Thyroid gland (tissue), 4 donors: ENCODE measurements around the gene CD55. TPM values are rescaled to one million over a fixed set of nuclear protein-coding genes. Genes with fewer than 3 reads are reported as not detected.

Source experiments
- DNase-seq, 2 donors: peaks; one replicate each; pipeline ENCODE4 v3.0.0-alpha.2; 2019
- H3K27ac ChIP-seq, 3 donors: fragments of 200-600 bp; sonication (generic); 1 replicate in 2 of 3; 2 replicates in 1 of 3; pipeline ENCODE4 v1.5.1; 2016 to 2019; ENCODE audit warnings: mild to moderate bottlenecking in 1 of 3, moderate library complexity in 1 of 3
- H3K27me3 ChIP-seq: fragments of 200-600 bp; sonication (generic); one replicate; pipeline ENCODE4 v1.5.1; 2019
- H3K36me3 ChIP-seq, 2 donors: fragments of 200-600 bp; sonication (generic); one replicate each; pipeline ENCODE4 v1.5.1; 2016 to 2019
- H3K4me1 ChIP-seq, 2 donors: fragments of 200-600 bp; sonication (generic); one replicate each; pipeline ENCODE4 v1.5.1; 2017 to 2019
- H3K4me3 ChIP-seq, 3 donors: fragments of 200-600 bp; sonication (generic); replicated peaks in 1 of 3; 1 replicate in 2 of 3; 2 replicates in 1 of 3; pipeline ENCODE4 v1.5.1; 2016; ENCODE audit warnings: mild to moderate bottlenecking in 1 of 3
- H3K9me3 ChIP-seq: fragments of 200-600 bp; sonication (generic); one replicate; pipeline ENCODE4 v1.5.1; 2017
- POLR2A ChIP-seq, 2 donors: fragments of 450-650 bp; IDR thresholded peaks; one replicate each; pipeline ENCODE4 v1.6.1; 2017; ENCODE audit warnings: antibody characterized with exemption in 2 of 2, mild to moderate bottlenecking in 2 of 2, moderate library complexity in 1 of 2
- WGBS, 2 donors: methylation state at CpG; one replicate each; pipeline ENCODE4 v1.1.5; 2017; 5-methylcytosine and 5-hydroxymethylcytosine counted together
- intact Hi-C: fragments of 100-400 bp; cut with DNase I; formaldehyde crosslinking; loops from one replicate; pipeline ENCODE4 v1.15.1; 2023
- total RNA-seq, 4 donors: library from RNA; depleted of rRNA; stranded (reverse); fragments of >200 nt; gene quantifications; one replicate each; pipeline ENCODE4 v1.2.3, GENCODE V29; 2016
- TF ChIP-seq, protein P1 (sequence below), 6 experiments: fragments of 200-600 bp in 3 of 6; fragments of 450-650 bp in 3 of 6; sonication (generic) in 3 of 6; IDR thresholded peaks; one replicate each; pipeline ENCODE4 v1.5.1; 2016 to 2019; ENCODE audit warnings: antibody characterized with exemption in 6 of 6, mild to moderate bottlenecking in 2 of 6, inconsistent platforms in 1 of 6, moderate library complexity in 1 of 6

CD55 gene
- total RNA-seq, 4 donors from 2014 or later, result 29.7 to 61.9 (median 43.3) TPM

DNA sequence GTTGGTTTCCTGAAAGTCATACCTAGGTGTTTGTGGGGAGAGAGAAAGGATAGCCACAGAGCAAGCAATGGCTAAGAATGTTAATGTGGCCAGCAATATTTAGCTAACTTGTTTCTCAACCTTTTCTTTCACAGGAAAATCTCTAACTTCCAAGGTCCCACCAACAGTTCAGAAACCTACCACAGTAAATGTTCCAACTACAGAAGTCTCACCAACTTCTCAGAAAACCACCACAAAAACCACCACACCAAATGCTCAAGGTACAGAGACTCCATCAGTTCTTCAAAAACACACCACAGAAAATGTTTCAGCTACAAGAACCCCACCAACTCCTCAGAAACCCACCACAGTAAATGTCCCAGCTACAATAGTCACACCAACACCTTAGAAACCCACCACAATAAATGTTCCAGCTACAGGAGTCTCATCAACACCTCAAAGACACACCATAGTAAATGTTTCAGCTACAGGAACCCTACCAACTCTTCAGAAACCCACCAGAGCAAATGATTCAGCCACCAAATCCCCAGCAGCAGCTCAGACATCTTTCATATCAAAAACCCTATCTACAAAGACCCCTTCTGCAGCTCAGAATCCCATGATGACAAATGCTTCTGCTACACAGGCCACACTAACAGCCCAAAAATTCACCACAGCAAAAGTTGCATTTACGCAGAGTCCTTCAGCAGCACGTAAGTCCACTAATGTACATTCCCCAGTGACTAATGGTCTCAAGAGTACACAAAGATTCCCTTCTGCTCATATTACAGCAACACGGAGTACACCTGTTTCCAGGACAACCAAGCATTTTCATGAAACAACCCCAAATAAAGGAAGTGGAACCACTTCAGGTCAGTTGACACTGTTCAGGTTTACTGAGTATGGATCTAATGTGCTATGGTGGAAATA lies 15.3 kb downstream of the CD55 start:
- Histone ChIP-seq H3K4me3 (no peak overlapping the region), H3K36me3 (no peaks in the 10 kb centered on the region), H3K27ac (peak overlapping the region; percentile 26 to 69 (median 55)), H3K27me3 (no peaks in the 10 kb centered on the region), H3K9me3 (no peaks in the 10 kb centered on the region), H3K4me1 (peaks cover 6 to 21% of the 10 kb centered on the region in 2 donors)
- intact Hi-C loops, result no loop called here
- peak in 1 of 2 donors; percentile 10 for DNase-seq
- WGBS, 2 donors, result 32 to 34% methylated on average over 3 of the region's 3 CpGs
- TF ChIP-seq POLR2A (IDR thresholded peaks at IDR 0.05), result no peak
- TF ChIP-seq, protein P1, sequence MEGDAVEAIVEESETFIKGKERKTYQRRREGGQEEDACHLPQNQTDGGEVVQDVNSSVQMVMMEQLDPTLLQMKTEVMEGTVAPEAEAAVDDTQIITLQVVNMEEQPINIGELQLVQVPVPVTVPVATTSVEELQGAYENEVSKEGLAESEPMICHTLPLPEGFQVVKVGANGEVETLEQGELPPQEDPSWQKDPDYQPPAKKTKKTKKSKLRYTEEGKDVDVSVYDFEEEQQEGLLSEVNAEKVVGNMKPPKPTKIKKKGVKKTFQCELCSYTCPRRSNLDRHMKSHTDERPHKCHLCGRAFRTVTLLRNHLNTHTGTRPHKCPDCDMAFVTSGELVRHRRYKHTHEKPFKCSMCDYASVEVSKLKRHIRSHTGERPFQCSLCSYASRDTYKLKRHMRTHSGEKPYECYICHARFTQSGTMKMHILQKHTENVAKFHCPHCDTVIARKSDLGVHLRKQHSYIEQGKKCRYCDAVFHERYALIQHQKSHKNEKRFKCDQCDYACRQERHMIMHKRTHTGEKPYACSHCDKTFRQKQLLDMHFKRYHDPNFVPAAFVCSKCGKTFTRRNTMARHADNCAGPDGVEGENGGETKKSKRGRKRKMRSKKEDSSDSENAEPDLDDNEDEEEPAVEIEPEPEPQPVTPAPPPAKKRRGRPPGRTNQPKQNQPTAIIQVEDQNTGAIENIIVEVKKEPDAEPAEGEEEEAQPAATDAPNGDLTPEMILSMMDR (IDR thresholded peaks at IDR 0.05), result no peak

DNA sequence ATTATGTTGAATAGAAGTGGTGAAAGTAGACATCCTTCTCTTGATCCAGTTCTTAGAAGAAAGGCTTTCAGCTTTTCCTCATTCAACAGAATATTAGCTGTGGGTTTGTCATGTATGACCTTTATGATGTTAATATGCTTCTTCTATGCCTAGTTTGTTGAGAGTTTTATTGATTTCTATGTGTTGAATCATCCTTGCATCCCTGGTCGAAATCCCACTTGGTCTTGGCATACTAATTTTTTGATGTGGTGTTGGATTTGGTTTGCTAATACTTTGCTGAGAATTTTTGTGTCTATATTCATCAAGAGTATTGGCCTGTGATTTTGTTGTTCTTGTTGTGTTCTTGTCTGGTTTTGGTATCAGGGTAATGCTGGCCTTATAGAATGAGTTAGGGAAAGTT lies 20.9 kb downstream of the CD55 start:
- Histone ChIP-seq H3K27me3 (no peaks in the 10 kb centered on the region), H3K4me1 (peaks cover 0 to 3% of the 10 kb centered on the region in 2 donors), H3K4me3 (no peak overlapping the region), H3K27ac (no peak overlapping the region), H3K36me3 (no peaks in the 10 kb centered on the region), H3K9me3 (no peaks in the 10 kb centered on the region)
- no peak for TF ChIP-seq POLR2A (IDR thresholded peaks at IDR 0.05)
- TF ChIP-seq, protein P1 (IDR thresholded peaks at IDR 0.05), result no peak
- intact Hi-C loops, result no loop called here
- 91 to 100% methylated on average over 1 of the region's 1 CpG for WGBS, 2 donors
- DNase-seq, result no peak

DNA sequence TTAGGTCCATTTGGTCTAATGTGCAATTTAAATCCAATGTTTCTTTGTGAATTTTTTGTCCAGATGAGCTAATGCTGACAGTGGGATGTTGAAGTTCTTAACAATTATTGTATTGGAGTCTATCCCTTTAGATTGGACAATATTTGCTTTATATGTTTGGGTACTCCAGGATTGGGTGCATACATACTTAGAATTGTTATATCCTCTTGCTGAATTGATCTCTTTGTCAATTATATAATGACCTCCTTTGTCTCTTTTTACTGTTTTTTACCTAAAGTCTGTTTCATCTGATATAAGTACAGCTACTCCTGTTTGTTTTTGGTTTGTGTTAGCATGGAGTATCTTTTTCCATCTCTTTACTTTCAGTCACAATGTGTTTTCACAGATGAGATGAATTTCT lies 22.2 kb downstream of the CD55 start:
- H3K36me3 ChIP-seq, result peaks cover 0 to 3% of the 10 kb centered on the region in 2 donors
- intact Hi-C loops, result no loop called here
- H3K4me1 ChIP-seq, result no peaks in the 10 kb centered on the region
- H3K27ac ChIP-seq, result no peak overlapping the region
- TF ChIP-seq, protein P1 (IDR thresholded peaks at IDR 0.05), result no peak
- no peak for TF ChIP-seq POLR2A (IDR thresholded peaks at IDR 0.05)
- H3K4me3 ChIP-seq, result no peak overlapping the region
- DNase-seq, result no peak
- H3K9me3 ChIP-seq, result no peaks in the 10 kb centered on the region
- H3K27me3 ChIP-seq, result no peaks in the 10 kb centered on the region

DNA sequence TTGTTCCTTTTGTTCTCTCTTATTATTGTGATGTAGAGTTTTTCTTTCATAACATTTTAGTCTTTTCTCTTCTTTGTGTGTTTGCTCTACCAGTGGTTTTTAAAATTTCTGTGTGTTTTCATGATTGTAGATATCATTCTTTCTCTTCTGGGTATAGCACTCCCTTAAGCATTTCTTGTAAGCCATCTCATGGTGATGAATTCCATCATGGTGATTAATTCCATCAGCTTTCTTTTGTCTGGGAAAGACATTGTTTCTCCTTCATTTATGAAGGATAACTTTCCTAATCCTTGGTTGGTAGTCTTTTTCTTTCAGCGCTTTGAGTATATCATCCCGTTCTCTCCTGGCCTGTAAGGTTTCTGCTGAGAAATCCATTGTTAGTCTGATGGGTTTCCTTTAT lies 22.7 kb downstream of the CD55 start:
- no peaks in the 10 kb centered on the region for H3K27me3 ChIP-seq
- H3K4me1 ChIP-seq, result no peaks in the 10 kb centered on the region
- DNase-seq, result no peak
- intact Hi-C loops, result no loop called here
- TF ChIP-seq, protein P1 (IDR thresholded peaks at IDR 0.05), result no peak
- TF ChIP-seq POLR2A (IDR thresholded peaks at IDR 0.05), result no peak
- 97% methylated on average over 2 of the region's 2 CpGs for WGBS, 2 donors
- H3K4me3 ChIP-seq, result no peak overlapping the region
- peaks cover 0 to 3% of the 10 kb centered on the region in 2 donors for H3K36me3 ChIP-seq
- H3K9me3 ChIP-seq, result no peaks in the 10 kb centered on the region
- no peak overlapping the region for H3K27ac ChIP-seq
